Epidermal melanocyte (primary cell): ENCODE results near the gene AOC2.
"Not testable (repeated sequence)": the region's sequence is repeated elsewhere in the genome, so short reads cannot be mapped to it uniquely, and the experiment has no call there.

Experiments used
- DNase-seq: peaks from one replicate; pipeline ENCODE4 v3.0.0; 2011; ENCODE audit warnings: low spot score; ENCODE audit not compliant: insufficient read length

AOC2 gene

DNA sequence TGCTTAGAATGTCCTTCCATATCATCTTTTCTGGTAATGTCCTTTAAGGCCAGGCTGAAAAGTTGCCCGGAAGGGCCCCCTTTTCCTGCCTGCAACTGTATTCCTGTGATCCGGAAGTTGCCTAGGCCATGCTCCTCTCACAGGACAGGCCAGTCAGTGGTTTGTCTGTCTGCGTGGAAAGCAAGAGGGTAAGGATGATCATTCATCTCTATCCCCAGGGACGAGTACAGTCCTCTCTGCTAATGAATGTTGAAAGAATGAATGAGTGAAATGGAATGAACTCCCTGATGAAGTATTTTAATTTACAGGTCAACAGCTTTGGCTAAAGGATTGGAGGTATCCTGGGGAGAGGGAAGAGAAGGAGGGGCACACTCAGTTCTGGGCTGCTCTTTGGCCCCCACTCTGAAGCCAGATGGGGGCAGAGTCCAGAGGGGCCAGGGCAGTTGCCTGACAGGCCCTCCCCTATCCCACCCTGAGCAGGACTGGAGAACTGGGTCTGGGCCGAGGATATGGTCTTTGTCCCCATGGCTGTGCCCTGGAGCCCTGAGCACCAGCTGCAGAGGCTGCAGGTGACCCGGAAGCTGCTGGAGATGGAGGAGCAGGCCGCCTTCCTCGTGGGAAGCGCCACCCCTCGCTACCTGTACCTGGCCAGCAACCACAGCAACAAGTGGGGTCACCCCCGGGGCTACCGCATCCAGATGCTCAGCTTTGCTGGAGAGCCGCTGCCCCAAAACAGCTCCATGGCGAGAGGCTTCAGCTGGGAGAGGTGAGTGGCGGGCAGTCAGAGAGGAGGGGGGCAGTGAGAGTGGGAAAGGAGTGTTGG lies 9.8 kb downstream of the AOC2 start:
- no peak for DNase-seq

DNA sequence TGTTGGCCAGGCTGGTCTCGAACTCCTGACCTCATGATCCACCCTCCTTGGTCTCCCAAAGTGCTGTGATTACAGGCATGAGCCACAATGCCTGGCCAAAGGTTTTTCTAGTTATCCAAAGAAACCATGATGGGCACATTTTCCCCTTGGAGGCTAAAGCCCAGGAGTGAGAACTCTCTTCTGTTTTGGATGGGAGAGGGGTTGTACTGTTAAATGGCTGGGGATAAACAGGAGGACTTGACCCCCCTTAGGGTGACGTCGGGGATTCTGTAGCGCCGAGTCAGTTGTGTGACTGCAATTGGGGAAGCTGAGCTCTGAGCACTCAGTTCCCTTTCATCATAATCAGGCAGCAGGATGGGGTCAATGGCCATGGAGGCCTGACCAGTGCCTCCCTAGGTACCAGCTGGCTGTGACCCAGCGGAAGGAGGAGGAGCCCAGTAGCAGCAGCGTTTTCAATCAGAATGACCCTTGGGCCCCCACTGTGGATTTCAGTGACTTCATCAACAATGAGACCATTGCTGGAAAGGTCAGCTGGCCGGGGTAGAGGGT lies 10.7 kb downstream of the AOC2 start:
- DNase-seq, result no peak

DNA sequence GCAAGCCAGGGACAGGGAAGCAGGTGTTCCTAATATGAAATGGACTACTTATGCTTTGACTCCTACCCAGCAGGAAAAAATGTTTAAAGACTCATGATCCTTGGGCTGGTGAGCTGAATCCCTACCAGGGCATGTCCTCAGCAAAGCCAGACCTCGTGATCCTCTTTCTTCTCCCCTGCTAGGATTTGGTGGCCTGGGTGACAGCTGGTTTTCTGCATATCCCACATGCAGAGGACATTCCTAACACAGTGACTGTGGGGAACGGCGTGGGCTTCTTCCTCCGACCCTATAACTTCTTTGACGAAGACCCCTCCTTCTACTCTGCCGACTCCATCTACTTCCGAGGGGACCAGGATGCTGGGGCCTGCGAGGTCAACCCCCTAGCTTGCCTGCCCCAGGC lies 11.7 kb downstream of the AOC2 start:
- not testable (repeated sequence) for DNase-seq

DNA sequence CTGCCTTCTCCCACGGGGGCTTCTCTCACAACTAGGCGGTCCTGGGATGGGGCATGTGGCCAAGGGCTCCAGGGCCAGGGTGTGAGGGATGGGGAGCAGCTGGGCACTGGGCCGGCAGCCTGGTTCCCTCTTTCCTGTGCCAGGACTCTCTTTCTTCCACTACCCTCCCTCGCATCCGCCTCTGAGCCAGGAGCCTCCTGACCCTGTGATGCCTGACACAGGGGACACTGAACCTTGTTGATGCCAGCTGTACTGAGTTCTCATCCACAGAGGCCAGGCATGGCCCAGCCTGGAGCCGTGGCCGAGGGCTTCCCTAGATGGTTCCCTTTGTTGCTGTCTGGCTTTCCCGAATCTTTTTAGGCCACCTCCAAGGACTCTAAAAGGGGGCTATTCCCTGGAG lies 12.1 kb downstream of the AOC2 start:
- not testable (repeated sequence) for DNase-seq

DNA sequence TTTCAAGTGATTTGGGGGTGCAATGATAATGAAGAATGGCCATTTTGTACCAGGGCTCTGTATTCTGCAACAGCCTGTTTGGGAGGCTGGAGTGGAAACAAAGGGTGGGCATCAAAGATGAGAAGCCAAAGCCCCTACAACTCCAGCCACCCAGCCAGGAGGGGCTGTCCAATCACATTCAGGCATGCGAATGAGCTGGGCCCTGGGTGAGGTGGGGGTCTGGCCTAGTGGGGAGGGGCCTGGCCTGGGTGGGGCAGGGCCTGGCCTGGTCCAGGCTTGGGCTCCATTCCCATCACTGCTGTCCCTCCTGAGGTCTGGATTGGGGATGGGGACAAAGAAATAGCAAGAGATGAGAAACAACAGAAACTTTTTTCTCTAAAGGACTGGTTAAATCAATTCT lies 13.0 kb downstream of the AOC2 start:
- no peak for DNase-seq

DNA sequence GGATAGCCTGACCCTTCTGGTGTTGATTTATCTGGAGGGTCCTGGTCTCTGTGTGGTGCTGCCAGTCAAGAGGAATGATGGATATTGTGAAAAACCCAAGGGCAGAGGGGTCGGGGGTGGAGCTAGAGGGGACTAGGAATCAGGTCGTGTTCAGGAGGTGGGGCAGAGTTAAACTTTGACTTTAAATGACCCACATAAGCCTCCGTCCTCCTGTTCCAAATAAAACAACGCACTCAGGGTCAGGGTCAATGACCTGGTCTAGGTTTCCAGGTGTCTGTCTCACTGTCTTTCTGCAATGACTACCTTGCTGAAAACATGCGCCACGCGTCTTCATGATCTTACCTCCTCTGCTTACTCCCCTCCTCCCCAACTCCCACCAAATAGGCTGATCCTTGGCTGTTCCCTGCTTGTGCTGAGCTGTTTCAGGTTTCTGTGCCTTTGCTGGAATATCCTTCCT lies 21.3 kb downstream of the AOC2 start:
- no peak for DNase-seq

DNA sequence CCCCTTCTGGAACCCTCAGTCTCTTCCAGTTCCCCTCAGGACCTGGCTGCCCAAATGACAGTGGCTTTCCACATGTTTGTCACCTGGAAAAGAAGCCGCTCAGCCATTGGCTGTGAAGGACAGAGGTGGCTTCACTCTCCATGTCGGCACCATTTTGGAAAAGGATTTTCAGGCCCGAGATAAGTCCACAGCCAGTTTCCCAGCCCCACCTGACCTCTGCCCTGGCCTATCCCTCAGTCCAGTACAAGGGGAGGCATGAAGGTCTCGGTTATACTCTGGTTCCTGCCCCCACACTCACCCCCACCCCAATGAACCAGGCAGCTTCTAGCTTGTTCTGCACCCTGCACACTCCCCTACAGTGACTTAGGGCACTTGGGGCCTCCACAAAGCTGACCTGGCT lies 21.8 kb downstream of the AOC2 start:
- DNase-seq, result no peak

DNA sequence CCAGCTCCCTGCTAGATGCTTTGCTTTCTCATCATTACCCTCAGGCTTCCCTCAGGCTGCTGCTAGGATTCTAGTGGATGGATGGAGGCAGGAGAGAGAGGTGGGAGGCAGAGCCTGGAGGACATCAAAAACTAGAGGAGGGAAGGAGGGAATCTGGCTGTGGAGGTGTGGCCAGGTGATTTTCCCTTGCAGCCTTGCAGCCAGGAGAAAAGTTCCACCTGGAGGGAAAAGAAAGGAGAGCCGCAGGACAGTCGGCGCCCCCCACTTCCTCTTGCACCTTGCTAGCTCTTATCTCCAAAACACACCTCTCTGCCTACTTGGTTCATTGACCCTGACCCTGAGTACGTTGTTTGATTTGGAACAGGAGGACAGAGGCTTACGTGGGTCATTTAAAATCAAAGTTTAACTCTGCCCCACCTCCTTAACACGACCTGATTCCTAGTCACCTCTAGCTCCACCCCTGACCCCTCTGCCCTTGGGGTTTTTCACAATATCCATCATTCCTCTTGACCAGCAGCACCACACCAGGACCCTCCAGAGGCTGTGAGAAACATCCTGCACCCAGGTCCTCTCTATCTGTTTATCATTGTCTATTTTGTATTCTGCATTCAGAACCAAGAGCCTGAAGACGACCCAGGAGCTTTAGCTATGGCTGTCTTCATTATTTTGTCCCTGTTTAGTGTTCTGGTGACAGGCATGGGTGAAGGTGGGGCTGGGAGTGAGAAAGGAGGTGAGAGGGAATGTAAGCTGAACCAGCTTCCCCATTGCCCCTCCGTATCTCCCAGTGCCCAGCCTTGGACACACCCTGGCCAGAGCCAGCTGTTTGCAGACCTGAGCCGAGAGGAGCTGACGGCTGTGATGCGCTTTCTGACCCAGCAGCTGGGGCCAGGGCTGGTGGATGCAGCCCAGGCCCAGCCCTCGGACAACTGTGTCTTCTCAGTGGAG lies 22.5 kb downstream of the AOC2 start:
- no peak for DNase-seq

DNA sequence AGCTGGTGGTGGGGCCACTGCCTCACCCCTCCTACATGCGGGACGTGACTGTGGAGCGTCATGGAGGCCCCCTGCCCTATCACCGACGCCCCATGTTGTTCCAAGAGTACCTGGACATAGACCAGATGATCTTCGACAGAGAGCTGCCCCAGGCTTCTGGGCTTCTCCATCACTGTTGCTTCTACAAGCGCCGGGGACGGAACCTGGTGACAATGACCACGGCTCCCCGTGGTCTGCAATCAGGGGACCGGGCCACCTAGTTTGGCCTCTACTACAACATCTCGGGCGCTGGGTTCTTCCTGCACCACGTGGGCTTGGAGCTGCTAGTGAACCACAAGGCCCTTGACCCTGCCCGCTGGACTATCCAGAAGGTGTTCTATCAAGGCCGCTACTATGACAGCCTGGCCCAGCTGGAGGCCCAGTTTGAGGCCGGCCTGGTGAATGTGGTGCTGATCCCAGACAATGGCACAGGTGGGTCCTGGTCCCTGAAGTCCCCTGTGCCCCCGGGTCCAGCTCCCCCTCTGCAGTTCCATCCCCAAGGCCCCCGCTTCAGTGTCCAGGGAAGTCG lies 23.4 kb downstream of the AOC2 start:
- DNase-seq, result not testable (repeated sequence)

DNA sequence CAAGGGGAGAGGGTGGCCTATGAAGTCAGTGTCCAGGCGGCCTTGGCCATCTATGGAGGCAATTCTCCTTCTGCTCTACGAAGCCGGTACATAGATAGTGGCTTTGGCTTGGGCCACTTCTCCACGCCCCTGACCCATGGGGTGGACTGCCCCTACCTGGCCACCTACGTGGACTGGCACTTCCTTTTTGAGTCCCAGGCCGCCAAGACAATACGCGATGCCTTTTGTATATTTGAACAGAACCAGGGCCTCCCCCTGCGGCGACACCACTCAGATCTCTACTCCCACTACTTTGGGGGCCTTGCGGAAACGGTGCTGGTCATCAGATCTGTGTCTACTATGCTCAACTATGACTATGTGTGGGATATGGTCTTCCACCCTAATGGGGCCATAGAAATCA lies 24.0 kb downstream of the AOC2 start:
- DNase-seq, result no peak

DNA sequence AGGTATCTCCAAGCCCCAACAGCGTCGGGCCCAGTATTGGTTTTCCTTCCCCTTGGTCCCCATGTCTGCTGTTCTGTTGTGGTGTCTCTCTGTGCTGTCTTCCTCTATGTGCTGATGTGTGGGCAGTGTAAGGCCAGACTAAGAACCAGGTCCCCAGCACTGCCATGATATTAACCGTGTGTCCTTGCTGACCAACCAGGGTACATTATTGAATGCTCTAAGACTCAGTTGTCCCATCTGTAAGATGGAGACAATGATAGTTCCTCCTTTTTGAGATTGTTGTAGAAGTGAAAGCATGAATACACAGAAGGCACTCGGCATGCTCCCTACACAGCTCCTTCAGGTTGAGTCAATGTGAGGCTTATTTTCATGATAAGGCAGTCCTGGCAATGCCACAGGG lies 27.3 kb downstream of the AOC2 start:
- no peak for DNase-seq

DNA sequence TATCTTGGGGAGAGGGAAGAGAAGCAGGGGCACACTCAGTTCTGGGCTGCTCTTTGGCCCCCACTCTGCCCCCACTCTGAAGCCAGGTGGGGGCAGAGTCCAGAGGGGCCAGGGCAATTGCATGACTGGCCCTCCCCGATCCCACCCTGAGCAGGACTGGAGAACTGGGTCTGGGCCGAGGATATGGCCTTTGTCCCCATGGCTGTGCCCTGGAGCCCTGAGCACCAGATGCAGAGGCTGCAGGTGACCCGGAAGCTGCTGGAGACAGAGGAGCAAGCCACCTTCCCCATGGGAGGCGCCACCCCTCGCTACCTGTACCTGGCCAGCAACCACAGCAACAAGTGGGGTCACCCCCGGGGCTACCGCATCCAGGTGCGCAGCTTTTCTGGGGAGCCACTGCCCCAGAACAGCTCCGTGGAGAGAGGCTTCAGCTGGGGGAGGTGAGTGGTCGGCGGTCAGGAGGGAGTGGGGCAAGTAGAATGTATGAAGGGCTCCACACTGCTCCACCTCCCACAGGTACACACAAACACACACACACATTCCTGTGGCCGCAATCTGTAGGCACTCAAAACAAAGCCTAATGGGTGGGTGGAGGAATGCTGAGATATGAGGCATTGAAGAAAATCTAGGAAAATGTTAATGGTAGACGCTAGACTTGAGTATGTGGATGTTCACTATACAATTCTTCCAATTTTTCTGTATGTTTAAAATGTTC lies 28.0 kb downstream of the AOC2 start:
- DNase-seq, result no peak

DNA sequence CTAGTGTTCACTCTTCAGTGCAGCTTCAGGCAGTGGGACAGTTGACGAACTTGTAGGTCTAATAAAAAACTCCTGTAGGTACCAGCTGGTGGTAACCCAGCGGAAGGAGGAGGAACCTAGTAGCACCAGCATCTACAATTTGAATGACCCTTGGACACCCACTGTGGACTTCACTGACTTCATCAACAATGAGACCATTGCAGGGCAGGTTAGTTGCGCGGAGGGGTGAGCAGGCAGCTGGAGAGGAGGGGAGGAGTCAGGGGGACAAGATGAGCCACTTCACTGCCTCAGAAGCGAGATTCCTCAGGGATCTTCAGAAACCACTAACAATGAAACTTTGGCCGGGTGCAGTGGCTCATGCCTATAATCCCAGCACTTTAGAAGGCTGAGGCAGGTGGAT lies 28.9 kb downstream of the AOC2 start:
- no peak for DNase-seq

DNA sequence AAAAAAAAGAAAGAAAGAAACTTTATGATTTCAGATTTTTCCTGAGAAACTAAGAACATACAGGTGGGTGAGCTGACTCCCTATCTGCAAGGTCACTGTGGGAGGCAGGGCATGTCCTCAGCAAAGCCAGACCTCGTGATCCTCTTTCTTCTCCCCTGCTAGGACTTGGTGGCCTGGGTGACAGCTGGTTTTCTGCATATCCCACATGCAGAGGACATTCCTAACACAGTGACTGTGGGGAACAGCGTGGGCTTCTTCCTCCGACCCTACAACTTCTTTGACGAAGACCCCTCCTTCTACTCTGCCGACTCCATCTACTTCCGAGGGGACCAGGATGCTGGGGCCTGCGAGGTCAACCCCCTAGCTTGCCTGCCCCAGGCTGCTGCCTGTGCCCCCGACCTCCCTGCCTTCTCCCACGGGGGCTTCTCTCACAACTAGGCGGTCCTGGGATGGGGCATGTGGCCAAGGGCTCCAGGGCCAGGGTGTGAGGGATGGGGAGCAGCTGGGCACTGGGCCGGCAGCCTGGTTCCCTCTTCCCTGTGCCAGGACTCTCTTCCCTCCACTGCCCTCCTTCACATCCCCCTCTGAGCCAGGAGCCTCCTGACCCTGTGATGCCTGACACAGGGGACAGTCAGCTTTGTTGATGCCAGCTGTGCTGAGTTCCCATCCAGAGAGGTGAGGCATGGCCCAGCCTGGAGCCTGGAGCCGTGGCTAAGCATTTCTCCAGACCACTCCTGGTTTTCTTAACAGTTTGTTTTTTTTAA lies 29.7 kb downstream of the AOC2 start:
- DNase-seq, result not testable (repeated sequence)

DNA sequence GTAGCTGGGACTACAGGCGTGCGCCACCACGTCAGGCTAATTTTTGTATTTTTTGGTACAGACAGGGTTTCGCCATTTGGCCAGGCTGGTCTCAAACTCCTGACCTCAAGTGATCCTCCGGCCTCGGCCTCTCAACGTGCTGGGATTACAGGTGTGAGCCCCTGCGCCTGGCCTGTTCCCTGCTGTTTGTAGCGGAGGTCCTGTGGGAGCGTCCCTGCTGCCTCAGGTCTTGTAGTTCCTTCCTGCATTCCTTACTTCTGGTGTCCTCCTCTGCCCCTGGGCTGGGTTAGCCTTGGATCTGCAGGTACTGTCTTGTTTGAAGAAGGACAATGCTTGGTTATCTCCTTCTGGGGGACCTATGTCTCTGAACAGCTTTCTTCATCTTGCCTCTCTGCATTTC lies 32.7 kb downstream of the AOC2 start:
- DNase-seq, result no peak

DNA sequence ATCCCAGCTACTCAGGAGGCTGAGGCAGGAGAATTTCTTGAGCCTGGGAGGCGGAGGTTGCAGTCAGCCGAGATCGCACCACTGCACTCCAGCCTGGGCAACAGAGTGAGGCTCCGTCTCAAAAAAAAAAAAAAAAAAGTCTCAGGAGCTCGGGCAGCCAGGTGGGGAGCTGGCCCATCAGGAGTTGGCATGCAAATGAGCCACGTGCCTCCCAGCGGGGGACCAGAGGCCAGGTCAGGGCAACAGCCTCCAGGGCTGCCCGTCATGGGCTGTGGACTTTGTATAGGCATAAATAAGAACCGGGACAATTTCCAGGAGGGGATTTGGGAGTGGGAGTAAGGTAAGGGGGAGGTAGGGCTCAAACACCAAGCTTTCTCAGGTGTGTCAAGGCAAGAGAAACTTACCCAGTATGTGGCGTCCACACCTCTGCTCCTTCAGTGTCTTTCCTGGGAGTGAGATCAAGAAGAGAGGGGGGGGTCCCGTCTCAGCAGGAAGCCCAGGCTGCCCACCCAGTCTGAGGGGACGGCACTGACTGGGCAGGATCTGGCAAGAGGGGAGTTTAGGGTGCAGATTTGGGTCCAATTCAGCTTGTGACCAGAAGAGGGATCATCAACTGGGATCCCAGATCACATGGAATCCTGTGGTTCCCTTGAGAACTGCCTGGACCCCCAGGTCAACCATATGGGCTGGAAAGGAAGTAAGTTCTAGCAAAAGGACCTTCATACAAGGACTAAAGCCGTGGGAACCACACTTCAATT lies 33.9 kb downstream of the AOC2 start:
- no peak for DNase-seq

DNA sequence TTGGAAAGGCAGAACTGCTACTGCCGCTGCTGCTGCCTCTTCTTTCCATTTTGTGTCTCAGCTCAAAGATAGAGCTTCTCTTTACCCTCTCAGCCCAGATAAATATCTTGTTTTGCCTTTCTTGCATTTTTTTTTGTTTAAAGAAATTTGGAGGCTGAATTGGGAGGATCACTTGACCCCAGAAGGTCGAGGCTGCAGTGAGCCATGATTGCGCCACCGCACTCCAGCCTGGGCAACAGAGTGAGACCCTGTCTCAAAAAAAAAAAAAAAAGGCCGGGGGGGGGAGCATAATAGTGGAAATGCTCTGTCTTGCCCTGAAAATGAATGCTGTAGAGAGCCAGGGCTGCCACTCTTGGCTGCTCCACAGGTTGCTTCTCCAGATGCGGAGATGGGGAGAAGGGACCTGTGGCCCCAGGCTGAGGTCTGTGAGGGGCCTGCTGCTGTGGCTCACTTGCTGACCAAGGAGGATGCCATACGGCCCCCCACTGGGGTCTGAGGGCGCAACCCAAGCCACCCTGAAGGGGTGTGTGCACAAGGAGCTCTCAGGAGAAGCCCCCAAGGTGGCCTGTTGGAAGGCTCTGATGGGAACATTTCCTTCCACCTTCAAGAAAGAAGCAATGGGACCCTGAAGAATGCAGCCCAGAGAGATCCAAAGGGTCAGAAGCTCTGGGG lies 34.7 kb downstream of the AOC2 start:
- no peak for DNase-seq

DNA sequence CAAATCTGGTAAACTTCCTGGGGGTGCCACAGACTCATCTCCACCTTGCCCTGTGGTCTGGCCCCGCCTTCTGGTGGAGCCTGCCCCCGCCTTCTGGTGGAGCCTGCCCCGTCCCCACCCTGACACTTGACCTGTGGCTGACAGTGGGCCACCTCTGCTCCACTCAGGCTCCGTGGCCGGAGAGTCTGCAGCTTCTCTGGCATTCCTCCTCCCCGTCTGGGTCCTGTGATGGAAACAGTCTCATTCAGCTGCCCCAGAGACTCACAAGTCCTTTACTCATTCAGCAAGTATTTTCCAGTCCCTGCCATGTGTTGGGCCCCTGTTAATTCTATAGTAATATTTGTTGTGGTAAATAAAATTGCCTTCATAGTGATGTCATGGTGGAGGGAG lies 35.2 kb downstream of the AOC2 start:
- no peak for DNase-seq

DNA sequence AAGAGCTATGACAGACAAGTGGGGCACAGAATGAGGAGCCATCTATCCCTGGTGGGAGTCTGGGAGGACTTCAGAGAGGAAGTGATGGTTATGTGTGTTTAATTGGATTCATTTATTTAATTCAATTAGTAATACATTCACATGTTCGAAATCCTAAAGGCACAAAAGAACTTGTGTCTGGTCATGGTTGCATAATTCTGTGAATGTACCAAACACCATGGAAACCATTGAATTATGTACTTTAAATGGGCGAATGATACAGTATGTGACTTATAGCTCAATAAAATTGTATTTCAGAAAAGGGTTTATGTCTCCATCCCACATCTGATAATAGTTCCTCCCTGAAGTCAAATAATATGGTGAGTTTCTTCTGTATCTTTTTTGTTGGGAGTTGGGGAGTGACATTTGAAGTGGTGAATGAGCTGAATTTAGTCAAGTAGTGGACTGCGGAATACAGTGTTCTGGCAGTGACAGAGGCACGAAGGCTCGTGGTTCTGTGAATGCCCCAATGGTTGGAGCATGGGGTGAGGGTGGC lies 36.5 kb downstream of the AOC2 start:
- no peak for DNase-seq
